Hepatocyte (in vitro differentiated cells): ENCODE measurements around the gene MLX. TPM values are rescaled to one million over a fixed set of nuclear protein-coding genes. Genes with fewer than 3 reads are reported as not detected.
A peak's percentile ranks its signal among the peaks of the same experiment; 100 is the strongest.

Experiments
- DNase-seq: peaks from one replicate; pipeline ENCODE4 v3.0.0-alpha.2; 2016; ENCODE audit warnings: low spot score
- H2AFZ ChIP-seq: fragments of 200-600 bp; sonication (generic); 2 replicates; pipeline ENCODE4 v1.6.0; 2016; ENCODE audit warnings: antibody characterized with exemption, mild to moderate bottlenecking
- H3K27ac ChIP-seq: fragments of 200-600 bp; sonication (generic); 2 replicates; pipeline ENCODE4 v1.5.1; 2016; ENCODE audit warnings: mild to moderate bottlenecking
- H3K27me3 ChIP-seq: fragments of 200-600 bp; sonication (generic); 2 replicates; pipeline ENCODE4 v1.6.1; 2016
- H3K36me3 ChIP-seq: fragments of 200-600 bp; sonication (generic); replicated peaks from 2 replicates; pipeline ENCODE4 v1.5.1; 2016; ENCODE audit warnings: low read depth; ENCODE audit not compliant: insufficient read depth
- H3K4me1 ChIP-seq: fragments of 200-600 bp; sonication (generic); 2 replicates; pipeline ENCODE4 v1.5.1; 2016; ENCODE audit warnings: mild to moderate bottlenecking, moderate library complexity; ENCODE audit not compliant: insufficient read depth
- H3K4me2 ChIP-seq: fragments of 200-600 bp; sonication (generic); 2 replicates; pipeline ENCODE4 v1.6.0; 2016
- H3K4me3 ChIP-seq: fragments of 200-600 bp; sonication (generic); 2 replicates; pipeline ENCODE4 v1.5.1; 2016; ENCODE audit warnings: mild to moderate bottlenecking
- H3K79me2 ChIP-seq: fragments of 200-600 bp; sonication (generic); 2 replicates; pipeline ENCODE4 v1.6.0; 2017; ENCODE audit warnings: mild to moderate bottlenecking
- H3K9me2 ChIP-seq: fragments of 200-600 bp; sonication (generic); replicated peaks from 2 replicates; pipeline ENCODE4 v1.6.0; 2017; ENCODE audit warnings: mild to moderate bottlenecking; ENCODE audit not compliant: insufficient read depth
- H3K9me3 ChIP-seq: fragments of 200-600 bp; sonication (generic); 2 replicates; pipeline ENCODE4 v1.5.1; 2016; ENCODE audit warnings: low read depth, mild to moderate bottlenecking
- H4K20me1 ChIP-seq: fragments of 200-600 bp; sonication (generic); 2 replicates; pipeline ENCODE4 v1.6.0; 2016; ENCODE audit warnings: mild to moderate bottlenecking; ENCODE audit not compliant: insufficient read depth, poor library complexity, severe bottlenecking
- EZH2 ChIP-seq: fragments of 200-600 bp; sonication (generic); IDR thresholded peaks from 2 replicates; pipeline ENCODE4 v1.6.1; 2016; ENCODE audit warnings: antibody characterized with exemption, mild to moderate bottlenecking, borderline replicate concordance
- EZH2phosphoT487 ChIP-seq: fragments of 200-600 bp; sonication (generic); IDR thresholded peaks from one replicate; pipeline ENCODE4 v1.6.1; 2018; ENCODE audit warnings: antibody characterized with exemption, mild to moderate bottlenecking, low read depth, moderate library complexity; ENCODE audit not compliant: unreplicated experiment, severe bottlenecking
- WGBS: methylation state at CpG from one replicate; pipeline ENCODE4 v1.1.6; 2016; ENCODE audit warnings: low lambda C conversion rate; ENCODE audit errors: missing lambda C conversion rate; 5-methylcytosine and 5-hydroxymethylcytosine counted together
- polyA plus RNA-seq: library from polyadenylated mRNA; unstranded; fragments of >200 nt; fragmentation: Nextera tagmentation; extraction: Ambion mirVana; gene quantifications from 2 replicates; pipeline ENCODE4 v1.2.1, GENCODE V29; 2016
- total RNA-seq: library from RNA; depleted of rRNA; stranded (reverse); fragments of >200 nt; gene quantifications from 2 replicates; pipeline ENCODE4 v1.2.3, GENCODE V29; 2014
- TF ChIP-seq, protein P1 (sequence below): fragments of 200-600 bp; sonication (generic); IDR thresholded peaks from 2 replicates; pipeline ENCODE4 v1.5.1; 2016; ENCODE audit warnings: antibody characterized with exemption, mild to moderate bottlenecking; ENCODE audit not compliant: poor library complexity

Gene MLX
- total and polyA plus RNA-seq, 2 experiments from 2014 or later, result 29.7 to 39.5 TPM

DNA sequence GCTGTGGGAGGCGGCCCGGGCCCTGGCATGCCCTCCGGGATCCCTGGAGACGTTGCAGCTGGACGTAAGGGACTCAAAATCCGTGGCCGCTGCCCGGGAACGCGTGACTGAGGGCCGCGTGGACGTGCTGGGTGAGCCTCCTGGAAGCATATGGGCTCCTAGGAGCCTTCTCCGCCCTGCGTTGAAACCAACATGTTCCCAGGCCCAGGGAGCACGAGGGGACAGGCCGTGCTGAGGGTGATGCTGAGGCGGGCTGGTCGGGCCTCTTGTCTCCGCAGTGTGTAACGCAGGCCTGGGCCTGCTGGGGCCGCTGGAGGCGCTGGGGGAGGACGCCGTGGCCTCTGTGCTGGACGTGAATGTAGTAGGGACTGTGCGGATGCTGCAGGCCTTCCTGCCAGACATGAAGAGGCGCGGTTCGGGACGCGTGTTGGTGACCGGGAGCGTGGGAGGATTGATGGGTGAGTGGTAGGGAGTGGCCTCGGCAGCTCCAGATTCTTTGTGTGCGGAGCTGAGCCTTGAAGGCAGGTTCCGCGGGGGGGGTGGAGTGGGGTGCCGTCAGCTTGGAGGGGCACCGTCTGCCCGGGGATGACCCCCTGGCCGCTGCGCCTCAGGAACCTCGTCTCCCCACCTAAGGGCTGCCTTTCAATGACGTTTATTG, 13.6 kb upstream of the MLX start:
- WGBS, result 89% methylated on average over 36 of the region's 45 CpGs
- Histone ChIP-seq H3K9me2 (no peaks in the 10 kb centered on the region), H3K4me1 (peaks cover 20% of the 10 kb centered on the region), H3K79me2 (peaks cover 26% of the 10 kb centered on the region), H3K36me3 (no peaks in the 10 kb centered on the region), H3K27me3 (no peaks in the 10 kb centered on the region), H4K20me1 (no peaks in the 10 kb centered on the region), H2AFZ (no peak overlapping the region), H3K4me2 (peak overlapping the region; percentile 98), H3K9me3 (no peaks in the 10 kb centered on the region), H3K27ac (no peak overlapping the region), H3K4me3 (no peak overlapping the region)
- DNase-seq, result no peak
- TF ChIP-seq EZH2 (no peak), EZH2phosphoT487 (no peak)
- TF ChIP-seq, protein P1, sequence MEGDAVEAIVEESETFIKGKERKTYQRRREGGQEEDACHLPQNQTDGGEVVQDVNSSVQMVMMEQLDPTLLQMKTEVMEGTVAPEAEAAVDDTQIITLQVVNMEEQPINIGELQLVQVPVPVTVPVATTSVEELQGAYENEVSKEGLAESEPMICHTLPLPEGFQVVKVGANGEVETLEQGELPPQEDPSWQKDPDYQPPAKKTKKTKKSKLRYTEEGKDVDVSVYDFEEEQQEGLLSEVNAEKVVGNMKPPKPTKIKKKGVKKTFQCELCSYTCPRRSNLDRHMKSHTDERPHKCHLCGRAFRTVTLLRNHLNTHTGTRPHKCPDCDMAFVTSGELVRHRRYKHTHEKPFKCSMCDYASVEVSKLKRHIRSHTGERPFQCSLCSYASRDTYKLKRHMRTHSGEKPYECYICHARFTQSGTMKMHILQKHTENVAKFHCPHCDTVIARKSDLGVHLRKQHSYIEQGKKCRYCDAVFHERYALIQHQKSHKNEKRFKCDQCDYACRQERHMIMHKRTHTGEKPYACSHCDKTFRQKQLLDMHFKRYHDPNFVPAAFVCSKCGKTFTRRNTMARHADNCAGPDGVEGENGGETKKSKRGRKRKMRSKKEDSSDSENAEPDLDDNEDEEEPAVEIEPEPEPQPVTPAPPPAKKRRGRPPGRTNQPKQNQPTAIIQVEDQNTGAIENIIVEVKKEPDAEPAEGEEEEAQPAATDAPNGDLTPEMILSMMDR, result no peak

DNA sequence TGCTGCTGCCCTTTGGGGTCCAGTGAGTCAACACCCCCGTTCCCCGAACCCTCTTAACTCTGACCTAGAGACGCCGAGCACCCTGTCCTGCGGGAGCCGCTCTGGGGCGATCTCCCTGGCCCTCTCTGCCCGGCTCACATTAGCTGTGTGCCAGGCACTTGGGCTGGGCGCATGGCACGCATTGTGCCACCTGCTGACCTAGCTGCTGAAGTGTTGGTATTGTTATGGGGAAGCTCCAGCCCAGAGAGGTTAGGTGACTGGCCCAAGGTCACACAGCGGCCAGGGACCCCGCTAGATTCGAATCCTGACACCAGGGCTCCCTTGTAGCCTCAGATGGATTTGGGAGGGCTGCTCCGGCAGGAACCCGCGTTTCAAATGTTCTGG, 13.0 kb upstream of the MLX start:
- no peaks in the 10 kb centered on the region for H3K27me3 ChIP-seq
- peaks cover 26% of the 10 kb centered on the region for H3K79me2 ChIP-seq
- peak overlapping the region; percentile 98 for H3K4me2 ChIP-seq
- H3K36me3 ChIP-seq, result no peaks in the 10 kb centered on the region
- peak overlapping the region; percentile 96 for H3K27ac ChIP-seq
- H3K9me3 ChIP-seq, result no peaks in the 10 kb centered on the region
- H3K4me3 ChIP-seq, result peak overlapping the region; percentile 77
- H4K20me1 ChIP-seq, result no peaks in the 10 kb centered on the region
- H3K4me1 ChIP-seq, result peaks cover 15% of the 10 kb centered on the region
- H2AFZ ChIP-seq, result peak overlapping the region; percentile 74
- H3K9me2 ChIP-seq, result no peaks in the 10 kb centered on the region
- WGBS, result 66% methylated on average over 16 of the region's 16 CpGs
- TF ChIP-seq, protein P1, result no peak
- TF ChIP-seq EZH2, result no peak
- no peak for TF ChIP-seq EZH2phosphoT487
- no peak for DNase-seq

DNA sequence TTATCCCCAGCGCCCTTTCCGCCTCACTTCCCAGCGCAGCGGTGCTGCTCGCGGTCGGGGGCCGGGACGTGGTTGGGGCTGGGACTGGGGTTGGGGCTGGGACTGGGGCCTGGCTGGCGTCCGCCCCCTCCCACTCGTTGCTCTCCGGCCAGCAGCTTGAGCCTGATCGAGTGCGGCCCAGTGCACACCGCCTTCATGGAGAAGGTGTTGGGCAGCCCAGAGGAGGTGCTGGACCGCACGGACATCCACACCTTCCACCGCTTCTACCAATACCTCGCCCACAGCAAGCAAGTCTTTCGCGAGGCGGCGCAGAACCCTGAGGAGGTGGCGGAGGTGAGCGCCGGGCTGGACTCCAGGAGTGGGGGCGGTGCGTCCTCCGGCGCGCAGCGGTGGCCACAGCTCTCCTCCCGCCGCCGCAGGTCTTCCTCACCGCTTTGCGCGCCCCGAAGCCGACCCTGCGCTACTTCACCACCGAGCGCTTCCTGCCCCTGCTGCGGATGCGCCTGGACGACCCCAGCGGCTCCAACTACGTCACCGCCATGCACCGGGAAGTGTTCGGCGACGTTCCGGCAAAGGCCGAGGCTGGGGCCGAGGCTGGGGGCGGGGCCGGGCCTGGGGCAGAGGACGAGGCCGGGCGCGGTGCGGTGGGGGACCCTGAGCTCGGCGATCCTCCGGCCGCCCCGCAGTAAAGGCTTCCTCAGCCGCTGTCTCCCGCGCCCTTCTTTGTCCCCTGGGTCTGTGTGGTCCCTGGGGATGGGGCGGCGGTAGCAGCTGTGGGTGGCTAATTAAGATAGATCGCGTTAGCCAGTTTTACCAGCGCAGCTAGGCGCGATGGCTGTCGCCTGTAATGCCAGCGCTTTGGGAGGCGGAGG, 12.4 kb upstream of the MLX start:
- Histone ChIP-seq H3K4me3 (peak overlapping the region; percentile 77), H3K27ac (peak overlapping the region; percentile 96), H3K9me2 (no peaks in the 10 kb centered on the region), H3K79me2 (peaks cover 26% of the 10 kb centered on the region), H3K27me3 (no peaks in the 10 kb centered on the region), H3K36me3 (no peaks in the 10 kb centered on the region), H3K4me2 (peak overlapping the region; percentile 98), H4K20me1 (no peaks in the 10 kb centered on the region), H3K9me3 (no peaks in the 10 kb centered on the region), H3K4me1 (peaks cover 13% of the 10 kb centered on the region), H2AFZ (peak overlapping the region; percentile 74)
- TF ChIP-seq, protein P1, result no peak
- TF ChIP-seq EZH2phosphoT487 (no peak), EZH2 (no peak)
- DNase-seq, result peak; percentile 92
- WGBS, result 3% methylated on average over 72 of the region's 82 CpGs
